ENCODE data around the gene PEAR1.

The PEAR1 gene

GRCh38 chr1:156881101-156881500 is 12.4 kb upstream of the PEAR1 start:
- TF ChIP-seq, protein P1, sequence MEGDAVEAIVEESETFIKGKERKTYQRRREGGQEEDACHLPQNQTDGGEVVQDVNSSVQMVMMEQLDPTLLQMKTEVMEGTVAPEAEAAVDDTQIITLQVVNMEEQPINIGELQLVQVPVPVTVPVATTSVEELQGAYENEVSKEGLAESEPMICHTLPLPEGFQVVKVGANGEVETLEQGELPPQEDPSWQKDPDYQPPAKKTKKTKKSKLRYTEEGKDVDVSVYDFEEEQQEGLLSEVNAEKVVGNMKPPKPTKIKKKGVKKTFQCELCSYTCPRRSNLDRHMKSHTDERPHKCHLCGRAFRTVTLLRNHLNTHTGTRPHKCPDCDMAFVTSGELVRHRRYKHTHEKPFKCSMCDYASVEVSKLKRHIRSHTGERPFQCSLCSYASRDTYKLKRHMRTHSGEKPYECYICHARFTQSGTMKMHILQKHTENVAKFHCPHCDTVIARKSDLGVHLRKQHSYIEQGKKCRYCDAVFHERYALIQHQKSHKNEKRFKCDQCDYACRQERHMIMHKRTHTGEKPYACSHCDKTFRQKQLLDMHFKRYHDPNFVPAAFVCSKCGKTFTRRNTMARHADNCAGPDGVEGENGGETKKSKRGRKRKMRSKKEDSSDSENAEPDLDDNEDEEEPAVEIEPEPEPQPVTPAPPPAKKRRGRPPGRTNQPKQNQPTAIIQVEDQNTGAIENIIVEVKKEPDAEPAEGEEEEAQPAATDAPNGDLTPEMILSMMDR (IDR thresholded peaks at IDR 0.05; ENCODE audit: control insufficient read depth, extremely low read depth, insufficient read depth) = no peak
- DNase-seq (ENCODE audit: low read depth) = no peak
- no peak overlapping the region for H3K4me3 ChIP-seq (ENCODE audit: low read depth, low read length)

DNA sequence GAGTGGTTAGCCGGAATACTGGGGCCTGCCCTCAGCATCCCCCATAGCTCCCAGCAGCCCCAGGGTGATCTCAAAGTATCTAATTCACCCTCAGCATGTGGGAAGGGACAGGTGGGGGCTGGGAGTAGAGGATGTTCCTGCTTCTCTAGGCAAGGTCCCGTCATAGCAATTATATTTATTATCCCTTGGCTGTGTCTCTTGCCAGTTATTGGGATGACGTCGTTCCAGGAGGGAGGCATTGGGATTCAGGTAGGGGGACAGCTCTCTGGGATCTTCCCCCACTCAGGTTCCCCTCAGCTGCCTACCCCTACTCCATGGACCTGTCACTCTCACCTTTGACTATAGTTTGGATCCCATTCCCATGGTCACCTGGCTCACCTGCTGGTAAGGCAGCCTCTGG is 11.9 kb upstream of the PEAR1 start:
- TF ChIP-seq, protein P1 (IDR thresholded peaks at IDR 0.05; ENCODE audit: control insufficient read depth, extremely low read depth, insufficient read depth) = no peak
- DNase-seq (ENCODE audit: low read depth) = no peak
- H3K4me3 ChIP-seq (ENCODE audit: low read depth, low read length) = no peak overlapping the region

DNA sequence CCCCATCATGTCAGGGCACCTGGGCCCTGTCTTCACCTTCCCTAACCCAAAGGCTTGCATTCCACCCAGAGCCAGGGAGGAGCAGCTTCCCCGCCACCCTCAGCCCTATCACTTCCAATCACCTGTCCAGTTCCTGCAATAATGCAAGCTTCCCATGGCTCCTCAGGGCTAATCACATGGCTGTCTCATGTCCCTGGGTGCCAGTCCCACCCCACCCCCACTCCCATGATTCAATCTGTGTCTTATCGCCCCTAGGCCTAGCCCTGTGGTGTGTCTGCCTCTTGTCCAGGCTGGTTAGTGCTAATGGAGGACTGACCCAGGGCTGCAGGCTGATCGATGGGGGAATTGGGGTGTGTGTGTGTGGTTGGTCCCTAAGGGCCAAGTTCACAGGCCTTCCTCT is 11.0 kb upstream of the PEAR1 start:
- H3K4me3 ChIP-seq (ENCODE audit: low read depth, low read length) = no peak overlapping the region
- TF ChIP-seq, protein P1 (IDR thresholded peaks at IDR 0.05; ENCODE audit: control insufficient read depth, extremely low read depth, insufficient read depth) = no peak
- no peak for DNase-seq (ENCODE audit: low read depth)

DNA sequence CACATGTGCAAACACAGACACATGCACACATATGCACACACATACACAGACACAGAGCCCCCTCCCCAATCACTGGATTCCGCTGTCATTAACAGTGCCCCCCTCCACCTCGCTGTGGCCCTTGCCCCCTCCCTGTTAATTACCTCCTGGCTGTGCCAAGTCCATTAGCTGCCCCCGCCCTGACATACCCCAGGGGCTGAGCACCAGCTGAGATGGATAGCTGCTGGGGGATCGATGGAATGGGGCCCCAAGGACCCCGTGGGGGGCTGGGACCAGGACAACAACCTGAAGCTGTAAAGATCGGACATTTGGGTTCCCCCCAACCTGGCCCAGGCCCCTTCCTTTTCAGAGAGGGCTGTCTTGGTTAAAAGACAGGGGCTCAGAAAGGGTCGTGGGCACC is 9.6 kb upstream of the PEAR1 start:
- TF ChIP-seq, protein P1 (IDR thresholded peaks at IDR 0.05; ENCODE audit: control insufficient read depth, extremely low read depth, insufficient read depth) = no peak
- DNase-seq (ENCODE audit: low read depth) = no peak

DNA sequence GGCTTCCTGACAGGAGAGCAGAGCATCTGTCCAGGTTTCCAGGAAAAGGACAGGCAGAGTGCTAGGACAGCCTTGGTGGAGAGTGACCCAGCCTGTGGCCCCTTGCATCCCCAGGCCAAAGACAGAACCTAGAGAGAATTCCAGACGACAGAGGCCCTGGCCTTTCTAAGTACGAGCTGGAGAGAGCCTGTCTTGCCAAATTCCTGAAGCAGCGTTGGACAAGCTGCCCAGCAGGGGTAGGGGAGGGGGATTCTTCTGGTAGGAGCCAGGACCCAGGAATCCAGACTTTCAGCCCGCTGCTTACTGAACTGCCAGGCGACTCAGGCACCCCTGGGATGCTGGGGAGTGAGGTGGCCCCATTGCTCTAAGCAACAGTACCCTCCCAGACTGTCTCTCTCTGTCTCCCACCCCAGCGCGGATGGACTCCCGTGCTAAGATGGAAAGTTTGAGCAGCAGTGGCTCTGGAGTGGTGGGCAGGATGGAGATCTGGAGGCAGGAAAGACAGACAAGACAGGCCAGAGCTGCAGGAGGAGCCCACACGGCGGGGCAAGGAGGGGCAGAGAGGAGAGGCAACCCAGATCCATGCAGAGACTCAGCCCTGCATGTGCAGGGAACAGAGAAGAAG is 8.8 kb upstream of the PEAR1 start:
- no peak for DNase-seq (ENCODE audit: low read depth)
- TF ChIP-seq, protein P1 (IDR thresholded peaks at IDR 0.05; ENCODE audit: control insufficient read depth, extremely low read depth, insufficient read depth) = no peak
- H3K4me3 ChIP-seq (ENCODE audit: low read depth, low read length) = no peak overlapping the region

More for the DNA sequence above, 9.6 kb upstream of the PEAR1 start:
- no peak overlapping the region for H3K4me3 ChIP-seq (ENCODE audit: low read depth, low read length)

DNA sequence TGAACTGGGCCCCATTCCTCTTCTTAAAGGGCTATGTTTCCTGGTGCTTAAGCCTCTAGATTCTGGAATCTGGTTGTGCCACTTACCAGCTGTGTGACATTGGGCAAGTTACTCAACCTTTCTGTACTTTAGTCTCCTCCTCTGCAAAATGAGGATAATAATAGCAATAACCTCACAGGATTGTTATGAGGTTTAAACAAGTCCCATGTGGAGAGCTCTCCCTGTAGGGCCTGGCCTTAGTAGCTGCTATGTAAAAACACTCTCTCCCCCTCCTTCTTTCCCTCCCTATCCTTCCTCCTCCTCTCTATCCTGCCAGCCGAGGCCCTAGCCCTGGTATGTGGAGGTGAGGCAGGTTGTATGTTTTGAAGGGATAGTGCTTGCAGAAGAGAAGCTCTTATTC is 8.2 kb upstream of the PEAR1 start:
- no peak overlapping the region for H3K4me3 ChIP-seq (ENCODE audit: low read depth, low read length)
- DNase-seq (ENCODE audit: low read depth) = no peak
- TF ChIP-seq, protein P1 (IDR thresholded peaks at IDR 0.05; ENCODE audit: control insufficient read depth, extremely low read depth, insufficient read depth) = no peak

DNA sequence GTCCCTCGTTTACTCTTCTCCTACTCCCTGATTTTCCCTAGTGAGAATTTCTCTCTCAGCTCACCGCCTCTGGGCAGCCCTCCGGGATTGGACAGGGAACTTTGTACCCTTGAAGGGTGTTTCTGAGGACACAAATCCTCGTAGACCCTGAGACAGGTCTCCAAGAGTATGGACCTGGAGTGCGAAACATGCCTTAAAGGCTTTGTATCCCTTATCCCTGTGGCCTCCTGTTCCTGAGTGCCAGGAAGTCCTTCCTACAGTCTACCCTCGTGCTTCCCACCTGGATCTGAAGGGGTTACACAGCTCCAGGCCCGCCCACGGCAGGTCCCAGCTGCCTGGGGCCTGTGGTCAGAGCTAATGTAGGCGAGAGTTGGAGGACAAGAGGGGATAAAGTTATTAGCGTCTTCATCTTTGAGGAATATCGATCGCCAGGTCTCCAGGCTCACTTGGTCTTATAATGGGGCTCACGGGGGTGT is 7.6 kb upstream of the PEAR1 start:
- H3K4me3 ChIP-seq (ENCODE audit: low read depth, low read length) = no peak overlapping the region
- no peak for DNase-seq (ENCODE audit: low read depth)
- TF ChIP-seq, protein P1 (IDR thresholded peaks at IDR 0.05; ENCODE audit: control insufficient read depth, extremely low read depth, insufficient read depth) = no peak
